Activated CD4-positive, alpha-beta T cell treated with anti-CD3 and anti-CD28 coated beads for 4 hours (primary cell): ENCODE measurements around the gene INSYN1.
"Not testable (repeated sequence)": the region's sequence is repeated elsewhere in the genome, so short reads cannot be mapped to it uniquely, and the experiment has no call there.

ENCODE experiments used
- DNase-seq, 2 donors: peaks; one replicate each; pipeline ENCODE4 v3.0.0-alpha.2; 2020

INSYN1 gene

DNA sequence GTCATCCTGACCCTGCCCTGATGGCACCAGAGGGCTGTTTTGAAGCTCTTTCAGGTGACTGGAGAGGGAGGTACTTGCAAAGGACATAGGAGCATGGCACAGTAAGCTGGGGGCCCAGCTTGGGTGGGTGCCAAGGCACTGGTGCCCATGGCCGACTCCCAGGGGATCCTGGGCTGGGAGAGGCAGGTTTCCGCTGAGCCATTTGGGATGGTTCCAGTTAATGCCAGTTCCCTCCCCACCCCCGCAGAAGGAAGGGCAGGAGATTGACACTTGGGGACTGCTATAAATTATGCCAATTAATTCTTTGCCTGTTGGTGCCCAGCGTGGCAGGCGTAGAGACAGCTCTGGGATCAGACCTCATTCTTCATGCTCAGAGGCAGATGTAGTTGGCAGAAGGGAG lies 42.8 kb downstream of the INSYN1 start:
- DNase-seq = no peak

DNA sequence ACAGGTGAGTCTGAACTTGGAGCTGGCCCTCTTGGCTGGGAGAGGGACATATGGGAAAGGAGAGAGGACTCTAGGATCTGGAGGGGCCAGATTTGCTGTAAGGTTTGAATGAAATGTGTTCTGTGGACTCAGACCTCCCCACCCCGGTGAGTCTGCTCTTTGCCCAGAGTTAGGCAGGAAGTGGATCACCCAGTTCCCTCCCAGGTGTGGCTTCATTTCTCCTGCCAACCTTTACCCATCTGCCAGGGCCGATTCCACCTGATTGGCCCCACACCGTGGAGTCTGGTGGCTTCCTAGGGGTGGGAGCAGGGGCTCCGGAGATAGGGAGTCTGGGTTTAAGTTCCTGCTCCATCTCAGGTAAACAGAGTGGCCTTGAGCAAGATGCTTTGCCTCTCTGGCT lies 43.5 kb downstream of the INSYN1 start:
- no peak for DNase-seq

DNA sequence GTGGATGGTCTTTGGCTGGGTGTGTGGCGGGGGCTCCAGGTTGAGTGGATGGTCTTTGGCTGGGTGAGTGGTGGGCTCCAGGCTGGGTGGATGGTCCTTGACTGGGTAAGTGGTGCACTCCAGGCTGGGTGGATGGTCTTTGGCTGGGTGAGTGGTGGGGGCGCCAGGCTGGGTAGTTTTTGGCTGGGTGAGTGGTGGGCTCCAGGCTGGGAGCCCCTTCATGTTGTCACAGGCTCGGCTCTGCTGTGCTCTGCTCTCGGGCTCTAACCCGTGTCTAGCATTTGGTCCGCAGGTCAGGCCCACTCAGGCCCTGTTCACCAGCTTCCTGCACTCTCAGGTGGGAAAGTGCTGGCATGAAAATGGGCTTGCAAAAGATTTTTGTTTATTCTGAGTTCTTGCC lies 43.9 kb downstream of the INSYN1 start:
- no peak for DNase-seq

DNA sequence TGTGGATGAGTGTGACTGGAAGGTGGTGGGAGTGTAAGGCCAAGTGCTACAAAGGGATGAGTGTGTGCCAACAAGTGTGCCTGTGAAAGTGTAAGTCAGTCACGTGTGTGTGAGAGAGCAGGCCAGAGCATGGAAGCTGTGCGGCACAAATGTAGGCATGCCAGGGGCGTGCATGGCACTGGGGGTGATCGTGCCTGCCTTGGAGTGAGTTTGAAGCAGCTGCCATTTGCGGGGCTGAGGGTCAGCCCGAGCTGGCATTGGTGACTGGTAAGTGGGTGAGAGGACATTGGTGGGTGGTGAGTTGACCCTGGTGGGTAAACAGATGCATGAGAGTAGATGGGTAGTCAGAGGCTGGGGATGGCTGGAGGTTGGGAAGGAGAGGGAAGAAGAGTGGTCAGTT lies 44.5 kb downstream of the INSYN1 start:
- no peak for DNase-seq

DNA sequence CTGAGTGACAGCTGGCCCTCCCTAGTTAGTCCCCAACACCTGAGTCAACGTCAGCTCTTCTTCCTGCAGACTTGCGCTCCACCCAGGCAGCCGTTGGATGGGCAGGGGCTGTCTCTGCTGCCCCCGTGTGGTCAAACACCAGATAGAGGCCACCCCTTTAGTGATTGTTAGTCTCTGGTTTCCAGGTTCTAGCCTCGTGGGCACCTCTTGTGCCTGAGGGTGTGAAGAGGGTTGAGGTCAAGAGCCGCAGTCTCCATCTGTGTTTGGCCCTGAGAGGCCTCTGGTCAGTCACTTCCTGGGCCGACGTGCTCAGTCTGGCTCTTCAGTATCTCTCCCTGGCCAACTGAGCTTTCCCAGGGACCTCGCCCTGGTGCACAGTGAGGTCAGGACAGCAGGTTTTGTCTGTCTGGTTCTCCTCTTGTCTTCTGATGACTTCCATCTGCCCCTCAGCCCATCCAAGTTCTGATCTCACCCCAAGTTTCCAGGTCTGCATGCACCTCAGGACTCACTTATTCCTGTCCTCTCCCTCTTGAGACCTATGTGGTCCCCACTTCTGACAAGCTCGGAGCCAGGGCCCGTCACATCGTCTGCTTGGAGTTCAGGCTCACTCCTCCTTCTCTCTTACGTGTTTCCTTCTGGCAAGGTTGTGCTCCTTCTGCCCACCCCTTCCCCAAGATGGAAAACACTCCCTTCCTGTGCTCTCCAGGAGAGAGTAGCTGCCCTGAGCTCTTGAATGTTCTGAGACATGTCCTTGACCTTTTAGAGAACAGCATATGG lies 48.1 kb downstream of the INSYN1 start:
- peak; percentile 52 to 64 for DNase-seq

DNA sequence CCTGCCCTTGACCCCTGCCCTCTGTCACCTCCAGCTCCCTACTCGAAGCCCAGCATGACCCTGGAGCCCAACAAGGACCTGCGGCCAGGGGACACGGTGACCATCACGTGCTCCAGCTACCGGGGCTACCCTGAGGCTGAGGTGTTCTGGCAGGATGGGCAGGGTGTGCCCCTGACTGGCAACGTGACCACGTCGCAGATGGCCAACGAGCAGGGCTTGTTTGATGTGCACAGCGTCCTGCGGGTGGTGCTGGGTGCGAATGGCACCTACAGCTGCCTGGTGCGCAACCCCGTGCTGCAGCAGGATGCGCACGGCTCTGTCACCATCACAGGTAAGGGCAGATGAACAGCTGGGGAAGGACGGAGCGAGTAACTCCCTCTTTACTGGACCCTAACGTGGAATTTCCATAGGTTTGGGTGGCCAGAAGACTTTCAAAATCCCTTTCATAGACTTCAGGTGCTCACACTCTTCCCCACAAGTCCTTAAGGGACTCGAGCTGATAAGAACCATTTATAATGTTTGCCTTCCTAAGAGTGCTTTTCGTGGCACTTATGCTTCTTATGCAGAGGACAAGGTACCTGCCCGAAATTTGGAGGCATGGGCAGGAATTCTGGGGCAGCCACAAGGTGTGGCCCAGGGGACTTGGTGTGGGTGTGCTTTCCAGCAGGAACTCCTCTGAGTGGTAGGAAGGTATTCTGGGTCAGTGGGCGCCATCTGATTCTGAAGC lies 48.8 kb downstream of the INSYN1 start:
- DNase-seq = not testable (repeated sequence)

DNA sequence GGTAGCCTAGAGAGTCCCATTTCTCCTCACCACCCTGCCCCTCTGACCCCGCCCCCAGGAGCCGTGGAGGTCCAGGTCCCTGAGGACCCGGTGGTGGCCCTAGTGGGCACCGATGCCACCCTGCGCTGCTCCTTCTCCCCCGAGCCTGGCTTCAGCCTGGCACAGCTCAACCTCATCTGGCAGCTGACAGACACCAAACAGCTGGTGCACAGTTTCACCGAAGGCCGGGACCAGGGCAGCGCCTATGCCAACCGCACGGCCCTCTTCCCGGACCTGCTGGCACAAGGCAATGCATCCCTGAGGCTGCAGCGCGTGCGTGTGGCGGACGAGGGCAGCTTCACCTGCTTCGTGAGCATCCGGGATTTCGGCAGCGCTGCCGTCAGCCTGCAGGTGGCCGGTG lies 49.5 kb downstream of the INSYN1 start:
- DNase-seq = not testable (repeated sequence)

DNA sequence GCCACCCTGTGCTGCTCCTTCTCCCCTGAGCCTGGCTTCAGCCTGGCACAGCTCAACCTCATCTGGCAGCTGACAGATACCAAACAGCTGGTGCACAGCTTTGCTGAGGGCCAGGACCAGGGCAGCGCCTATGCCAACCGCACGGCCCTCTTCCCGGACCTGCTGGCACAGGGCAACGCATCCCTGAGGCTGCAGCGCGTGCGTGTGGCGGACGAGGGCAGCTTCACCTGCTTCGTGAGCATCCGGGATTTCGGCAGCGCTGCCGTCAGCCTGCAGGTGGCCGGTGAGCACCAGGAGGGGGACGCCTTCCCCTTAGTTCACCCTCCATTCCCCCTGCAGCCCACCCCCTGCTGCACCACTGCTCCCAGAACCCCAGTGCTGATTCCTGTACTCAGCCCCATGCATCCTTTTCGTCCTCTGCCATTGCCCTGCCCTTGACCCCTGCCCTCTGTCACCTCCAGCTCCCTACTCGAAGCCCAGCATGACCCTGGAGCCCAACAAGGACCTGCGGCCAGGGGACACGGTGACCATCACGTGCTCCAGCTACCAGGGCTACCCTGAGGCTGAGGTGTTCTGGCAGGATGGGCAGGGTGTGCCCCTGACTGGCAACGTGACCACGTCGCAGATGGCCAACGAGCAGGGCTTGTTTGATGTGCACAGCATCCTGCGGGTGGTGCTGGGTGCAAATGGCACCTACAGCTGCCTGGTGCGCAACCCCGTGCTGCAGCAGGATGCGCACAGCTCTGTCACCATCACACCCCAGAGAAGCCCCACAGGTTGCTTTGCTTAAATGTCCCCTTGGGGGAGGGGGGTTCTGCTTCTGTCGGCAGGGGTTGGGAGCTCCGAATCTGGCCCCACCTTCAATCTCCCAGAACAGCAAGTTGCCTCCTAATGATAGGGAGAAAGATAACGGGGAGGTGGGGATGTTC lies 50.6 kb downstream of the INSYN1 start:
- DNase-seq = not testable (repeated sequence)

DNA sequence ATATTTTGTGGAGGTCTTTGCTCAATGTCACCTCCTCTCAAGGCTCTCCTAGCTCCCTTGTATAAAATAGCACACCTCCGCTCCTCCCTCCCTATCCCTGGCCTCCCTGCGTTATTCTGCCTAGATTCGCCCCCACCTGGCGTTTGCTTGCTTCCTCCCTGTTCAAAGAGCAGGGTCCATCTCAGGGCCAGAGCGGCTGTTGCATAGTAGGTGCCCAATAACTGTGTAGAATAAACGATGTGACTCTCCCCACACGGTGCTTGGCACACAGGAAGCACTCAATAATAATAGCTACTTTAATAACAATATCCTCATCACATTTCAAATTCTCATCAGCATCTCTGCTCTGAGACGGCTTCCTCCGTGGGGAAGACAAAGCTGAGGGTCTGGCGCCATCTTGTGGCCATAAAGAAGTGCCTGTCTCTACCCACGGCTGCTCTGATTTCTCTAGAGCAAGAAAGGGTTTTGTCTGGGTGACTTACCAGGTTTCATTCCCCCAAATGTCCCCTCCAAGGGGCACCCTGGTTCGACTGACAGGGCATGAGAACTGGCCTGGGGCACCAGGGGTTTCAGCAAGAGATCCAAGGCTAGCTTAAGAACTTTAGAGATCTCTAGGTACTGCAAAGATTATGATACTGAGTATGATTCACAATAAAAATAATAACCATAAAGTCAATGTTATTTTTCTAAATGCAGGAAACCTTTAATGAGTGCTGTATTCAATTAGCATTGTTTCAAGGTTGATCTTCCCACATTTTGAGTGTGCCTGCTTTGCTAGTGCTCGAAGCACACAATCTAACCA lies 52.9 kb downstream of the INSYN1 start:
- DNase-seq = peak; percentile 71 to 74

DNA sequence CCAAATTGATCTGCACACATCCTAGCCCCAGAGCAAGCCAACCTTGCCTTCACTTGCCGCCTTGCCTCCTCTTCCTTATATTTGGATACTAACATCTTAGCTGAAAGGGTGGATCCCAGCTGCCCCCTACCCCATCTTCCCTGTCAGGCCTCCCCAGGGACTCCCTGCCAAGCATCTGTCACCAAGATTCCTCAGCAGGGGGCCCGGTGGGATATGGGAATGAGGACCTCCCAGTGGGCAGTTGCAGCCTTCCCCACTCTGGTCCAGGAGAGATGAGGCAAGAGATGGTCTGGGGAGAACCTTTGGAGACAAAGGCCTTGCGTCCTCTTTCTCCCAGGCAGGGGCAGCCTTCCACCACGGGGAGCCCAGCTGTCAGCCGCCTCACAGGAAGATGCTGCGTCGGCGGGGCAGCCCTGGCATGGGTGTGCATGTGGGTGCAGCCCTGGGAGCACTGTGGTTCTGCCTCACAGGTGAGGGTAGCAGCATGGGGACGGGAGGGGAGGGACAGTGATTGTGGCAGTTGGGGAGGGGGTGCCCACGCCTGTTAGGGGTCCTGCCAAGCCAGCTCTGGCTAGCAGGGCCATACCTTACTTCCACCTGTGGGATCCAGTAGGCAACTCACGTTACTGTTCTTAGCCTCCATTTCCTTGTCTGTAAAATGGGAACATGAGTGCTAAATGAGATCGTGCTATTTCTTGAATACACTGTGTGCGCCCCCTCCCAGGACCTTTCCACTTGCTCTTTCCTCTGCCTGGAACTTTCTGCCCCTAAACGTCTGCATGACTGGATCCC lies 53.7 kb downstream of the INSYN1 start:
- no peak for DNase-seq

DNA sequence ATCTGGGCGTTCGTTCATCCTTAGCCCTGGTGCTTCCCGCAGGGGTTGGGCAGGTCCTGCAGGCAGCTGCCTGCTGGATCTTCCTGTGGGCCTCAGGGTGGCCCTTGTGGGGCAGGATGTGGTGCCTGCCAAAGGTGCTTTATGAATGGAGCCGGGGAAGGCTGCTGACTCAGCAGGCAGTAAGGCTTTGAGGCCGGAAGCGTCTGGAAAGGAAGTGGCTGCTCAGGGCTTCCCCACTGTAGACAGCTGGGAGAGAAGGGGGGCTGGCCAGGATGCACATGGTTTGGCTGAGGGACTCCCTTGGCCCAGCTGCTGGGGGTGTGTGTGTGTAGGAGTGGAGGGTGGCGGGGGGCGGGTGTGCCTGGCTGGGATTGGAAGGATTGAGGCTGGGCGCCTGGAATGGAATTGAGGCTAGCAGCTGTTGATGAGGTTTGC lies 56.1 kb downstream of the INSYN1 start:
- peak; percentile 60 to 69 for DNase-seq

DNA sequence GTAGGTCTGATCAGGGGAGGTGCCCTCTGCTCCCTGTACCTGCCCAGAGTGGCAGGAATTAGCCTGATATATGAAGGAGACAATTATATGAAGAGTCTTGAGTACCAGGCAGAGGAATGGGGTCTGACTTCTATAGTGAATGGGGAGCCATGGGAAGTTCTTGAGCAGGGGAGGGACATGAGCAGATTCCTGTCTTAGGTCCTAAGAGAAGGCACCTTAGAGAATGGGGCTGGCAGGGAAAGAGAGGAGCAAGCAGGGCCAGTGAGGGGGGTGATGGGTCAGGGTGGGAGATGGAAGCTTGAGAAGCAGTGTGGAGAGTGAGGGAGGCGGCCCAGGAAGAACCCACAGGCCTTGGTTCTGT lies 56.5 kb downstream of the INSYN1 start:
- no peak for DNase-seq

DNA sequence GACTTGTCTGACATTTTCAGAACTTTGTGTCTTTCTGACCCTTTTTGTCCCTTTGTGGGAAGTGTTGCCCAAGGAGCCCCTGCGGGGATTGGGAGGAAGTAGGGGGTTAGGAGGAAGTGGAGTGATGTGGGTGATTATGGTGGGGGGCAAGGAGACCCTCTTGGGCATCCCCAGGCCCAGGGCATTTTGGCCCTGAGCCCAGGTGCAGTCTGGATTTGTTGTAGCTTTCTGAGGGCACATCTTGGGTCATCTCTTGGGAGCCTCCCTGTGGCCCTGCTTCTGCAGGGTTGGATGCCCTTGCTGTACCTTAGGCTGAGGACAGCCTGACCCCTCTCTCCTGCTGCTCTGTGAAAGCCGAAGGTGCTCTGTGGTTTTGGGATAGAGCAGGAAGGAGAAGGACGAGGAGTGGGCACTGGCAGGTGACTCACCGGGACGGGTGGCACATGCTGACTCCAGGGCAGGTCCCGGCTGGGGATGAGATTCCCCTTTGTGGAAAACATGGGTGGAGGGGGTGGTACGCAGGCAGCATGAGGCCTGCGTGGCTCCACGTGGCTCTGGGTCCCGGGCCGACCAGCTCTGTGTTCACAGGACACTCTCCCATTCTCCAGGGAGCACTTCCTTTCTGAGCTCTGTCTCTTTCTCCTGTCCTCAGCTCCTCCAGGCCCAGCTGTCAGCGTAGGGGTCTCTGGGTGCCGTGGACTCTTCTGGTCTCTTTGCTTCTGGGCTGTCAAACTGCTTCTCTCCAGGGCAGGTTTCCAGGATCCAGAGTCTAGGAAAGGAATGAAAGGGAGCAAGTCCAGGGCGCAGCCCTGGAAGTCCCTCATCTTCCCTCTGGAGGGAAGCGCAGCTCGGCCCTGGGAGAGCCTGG lies 57.1 kb downstream of the INSYN1 start:
- DNase-seq = no peak

DNA sequence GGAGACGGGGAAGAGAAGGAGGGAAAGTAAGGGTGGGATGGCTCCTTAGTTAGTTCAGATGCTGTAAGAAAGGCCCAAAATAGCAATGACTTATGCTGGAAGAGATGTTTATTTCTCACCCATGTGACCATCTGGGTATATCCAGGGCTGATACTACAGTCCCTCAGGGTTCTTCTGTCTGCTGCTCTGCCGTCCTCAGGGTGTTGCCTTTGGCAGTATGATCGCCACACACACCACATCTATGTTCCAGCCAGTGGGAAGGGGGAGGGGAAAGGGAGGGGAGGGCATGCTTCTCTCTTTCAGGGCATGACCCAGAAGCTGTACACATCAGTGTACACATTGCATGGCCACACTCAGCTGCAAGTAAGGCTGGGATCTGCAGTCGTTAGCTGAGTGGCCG lies 58.7 kb downstream of the INSYN1 start:
- no peak for DNase-seq

DNA sequence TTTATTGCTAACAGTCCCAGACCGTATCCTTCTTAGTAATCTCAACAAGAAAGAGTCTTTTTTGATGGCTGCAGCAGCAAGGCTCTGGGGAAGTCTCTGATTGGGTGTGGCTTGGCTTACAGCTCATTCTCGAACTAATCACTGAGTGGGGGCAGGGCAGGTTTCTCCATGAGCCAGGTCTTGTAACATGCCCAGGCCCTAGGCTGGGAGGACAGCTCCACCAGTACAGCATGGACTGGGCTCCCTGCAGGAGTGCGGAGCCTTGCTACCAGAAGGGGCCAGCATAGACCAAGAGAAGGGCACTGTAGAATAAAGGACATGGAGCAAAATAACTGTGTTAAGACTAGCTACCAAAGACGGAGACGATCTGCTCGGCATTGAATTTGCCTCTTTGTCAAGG lies 61.8 kb downstream of the INSYN1 start:
- DNase-seq = no peak

DNA sequence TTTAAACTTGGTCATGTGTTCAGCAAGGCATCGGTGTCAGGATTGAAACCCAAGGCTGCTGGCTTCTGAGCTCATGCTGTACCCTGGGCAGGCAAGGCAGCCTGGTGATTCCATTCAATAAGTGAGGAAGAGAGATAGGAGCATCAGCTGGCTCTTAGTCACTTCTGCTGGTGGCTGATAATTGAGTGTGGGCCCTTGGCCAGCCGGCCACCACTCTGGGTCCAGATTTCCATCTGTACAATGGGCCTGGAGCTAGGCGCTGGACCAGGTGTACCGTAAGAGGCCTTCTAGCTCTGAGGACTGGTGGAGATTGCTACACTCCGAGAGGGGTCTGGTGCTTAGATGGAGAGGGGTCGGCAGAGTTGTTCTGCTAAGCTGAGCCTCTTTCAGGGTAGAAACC lies 64.7 kb downstream of the INSYN1 start:
- DNase-seq = no peak

DNA sequence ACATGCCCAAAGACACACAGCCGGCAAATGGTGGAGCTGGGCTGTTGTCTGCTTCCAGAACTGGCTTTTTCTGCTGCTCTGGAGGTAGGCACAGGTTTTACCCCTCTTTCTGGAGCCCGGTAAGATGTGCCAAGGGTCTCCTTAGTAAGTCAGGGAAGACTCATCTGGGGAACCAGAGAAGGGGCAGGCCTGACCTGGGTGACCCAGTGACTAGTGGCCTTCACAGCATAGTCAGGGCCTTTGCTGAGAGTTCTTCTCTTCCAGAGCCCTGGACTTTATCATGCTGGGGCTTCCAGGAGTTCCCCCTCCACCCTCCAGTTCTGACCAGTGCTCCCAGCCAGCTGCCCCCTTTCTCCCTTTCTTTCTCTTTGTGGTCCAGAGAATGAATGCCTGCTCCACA lies 65.8 kb downstream of the INSYN1 start:
- DNase-seq = no peak

DNA sequence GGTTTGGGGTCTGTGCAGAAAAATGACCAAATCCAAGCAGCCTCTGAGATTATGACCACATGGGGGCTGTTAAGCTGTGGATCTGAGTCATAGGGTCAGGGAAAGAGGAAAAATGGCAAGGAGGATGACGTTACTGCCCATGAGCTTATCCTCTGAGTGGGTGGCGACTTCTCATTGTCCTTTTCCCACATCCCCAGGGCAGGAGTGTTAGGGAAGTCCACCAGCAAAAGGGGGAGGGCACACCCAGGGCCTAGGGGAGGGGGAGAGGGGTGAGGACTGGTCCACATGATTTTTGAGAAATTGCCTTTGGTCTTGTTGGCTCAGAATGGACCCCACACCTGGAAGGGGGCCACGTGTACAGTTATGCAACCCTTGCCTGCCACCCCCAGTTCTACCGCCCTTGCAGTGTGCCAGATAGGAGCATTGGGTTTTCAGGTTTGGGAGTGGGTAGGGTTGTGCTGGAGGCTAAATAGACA lies 66.3 kb downstream of the INSYN1 start:
- no peak for DNase-seq

DNA sequence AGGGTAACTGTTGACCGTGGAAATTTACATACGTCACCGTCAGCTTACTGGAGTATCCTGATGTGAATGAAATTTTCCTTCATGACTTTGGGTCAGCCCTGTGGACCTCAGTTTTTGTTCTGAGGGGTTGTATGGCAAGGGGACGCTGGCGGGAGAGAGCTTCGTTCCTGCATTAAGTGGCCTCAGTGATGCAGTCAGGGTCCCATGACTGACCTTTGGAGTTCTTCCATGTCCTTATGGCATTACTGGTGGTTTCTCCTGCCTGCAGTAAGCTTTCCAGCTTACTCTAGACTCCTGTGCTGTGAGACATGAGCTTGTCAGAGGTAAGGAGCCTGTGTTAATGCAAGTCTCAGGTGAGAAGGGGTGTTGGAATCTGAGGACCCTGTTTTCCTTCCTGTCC lies 67.2 kb downstream of the INSYN1 start:
- no peak for DNase-seq
